GM12891 (cell line): ENCODE data around the gene GRIK4.

Source experiments
- PAX5 ChIP-seq: IDR thresholded peaks from 2 replicates; pipeline ENCODE4 v1.6.1; 2011; ENCODE audit warnings: low read length, moderate library complexity, mild to moderate bottlenecking; ENCODE audit not compliant: insufficient read depth, severe bottlenecking
- POLR2A ChIP-seq: IDR thresholded peaks from 2 replicates; pipeline ENCODE4 v1.6.1; 2011; ENCODE audit warnings: low read depth, low read length, control low read depth
- POLR2AphosphoS5 ChIP-seq: IDR thresholded peaks from 2 replicates; pipeline ENCODE4 v1.6.1; 2011; ENCODE audit warnings: low read depth, low read length, control low read depth
- SPI1 ChIP-seq: IDR thresholded peaks from 2 replicates; pipeline ENCODE4 v1.6.1; 2011; ENCODE audit warnings: low read depth, low read length, control low read depth
- TAF1 ChIP-seq: IDR thresholded peaks from 2 replicates; pipeline ENCODE4 v1.6.1; 2011; ENCODE audit warnings: low read depth, low read length, control low read depth

- TF ChIP-seq POLR2AphosphoS5 (no peak), POLR2A (no peak), TAF1 (no peak), PAX5 (no peak), SPI1 (no peak)
Measured at GRCh38 chr11:120985718-120986569, 474.4 kb downstream of the GRIK4 start.
